Activated naive CD4-positive, alpha-beta T cell treated with anti-CD3 and anti-CD28 coated beads, Interleukin-2, amount 50 U/mL, for 24 hours (primary cell): Measurements from ENCODE around the gene TRAK2.
"Not testable (repeated sequence)": the region's sequence is repeated elsewhere in the genome, so short reads cannot be mapped to it uniquely, and the experiment has no call there.

ENCODE experiments used
- H3K27ac Mint-ChIP-seq: one replicate; pipeline ENCODE4 v1.8.0; 2021; ENCODE audit warnings: mild to moderate bottlenecking, mixed read lengths
- H3K27me3 Mint-ChIP-seq: one replicate; pipeline ENCODE4 v1.8.0; 2021; ENCODE audit warnings: mixed read lengths
- H3K36me3 Mint-ChIP-seq: one replicate; pipeline ENCODE4 v1.8.0; 2021; ENCODE audit warnings: mixed read lengths
- H3K4me1 Mint-ChIP-seq: one replicate; pipeline ENCODE4 v1.8.0; 2021; ENCODE audit warnings: mixed read lengths
- H3K4me3 Mint-ChIP-seq: one replicate; pipeline ENCODE4 v1.8.0; 2021; ENCODE audit warnings: mild to moderate bottlenecking, mixed read lengths
- H3K9me3 Mint-ChIP-seq: one replicate; pipeline ENCODE4 v1.8.0; 2021; ENCODE audit warnings: mixed read lengths

The TRAK2 gene, protein sequence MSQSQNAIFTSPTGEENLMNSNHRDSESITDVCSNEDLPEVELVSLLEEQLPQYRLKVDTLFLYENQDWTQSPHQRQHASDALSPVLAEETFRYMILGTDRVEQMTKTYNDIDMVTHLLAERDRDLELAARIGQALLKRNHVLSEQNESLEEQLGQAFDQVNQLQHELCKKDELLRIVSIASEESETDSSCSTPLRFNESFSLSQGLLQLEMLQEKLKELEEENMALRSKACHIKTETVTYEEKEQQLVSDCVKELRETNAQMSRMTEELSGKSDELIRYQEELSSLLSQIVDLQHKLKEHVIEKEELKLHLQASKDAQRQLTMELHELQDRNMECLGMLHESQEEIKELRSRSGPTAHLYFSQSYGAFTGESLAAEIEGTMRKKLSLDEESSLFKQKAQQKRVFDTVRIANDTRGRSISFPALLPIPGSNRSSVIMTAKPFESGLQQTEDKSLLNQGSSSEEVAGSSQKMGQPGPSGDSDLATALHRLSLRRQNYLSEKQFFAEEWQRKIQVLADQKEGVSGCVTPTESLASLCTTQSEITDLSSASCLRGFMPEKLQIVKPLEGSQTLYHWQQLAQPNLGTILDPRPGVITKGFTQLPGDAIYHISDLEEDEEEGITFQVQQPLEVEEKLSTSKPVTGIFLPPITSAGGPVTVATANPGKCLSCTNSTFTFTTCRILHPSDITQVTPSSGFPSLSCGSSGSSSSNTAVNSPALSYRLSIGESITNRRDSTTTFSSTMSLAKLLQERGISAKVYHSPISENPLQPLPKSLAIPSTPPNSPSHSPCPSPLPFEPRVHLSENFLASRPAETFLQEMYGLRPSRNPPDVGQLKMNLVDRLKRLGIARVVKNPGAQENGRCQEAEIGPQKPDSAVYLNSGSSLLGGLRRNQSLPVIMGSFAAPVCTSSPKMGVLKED

DNA sequence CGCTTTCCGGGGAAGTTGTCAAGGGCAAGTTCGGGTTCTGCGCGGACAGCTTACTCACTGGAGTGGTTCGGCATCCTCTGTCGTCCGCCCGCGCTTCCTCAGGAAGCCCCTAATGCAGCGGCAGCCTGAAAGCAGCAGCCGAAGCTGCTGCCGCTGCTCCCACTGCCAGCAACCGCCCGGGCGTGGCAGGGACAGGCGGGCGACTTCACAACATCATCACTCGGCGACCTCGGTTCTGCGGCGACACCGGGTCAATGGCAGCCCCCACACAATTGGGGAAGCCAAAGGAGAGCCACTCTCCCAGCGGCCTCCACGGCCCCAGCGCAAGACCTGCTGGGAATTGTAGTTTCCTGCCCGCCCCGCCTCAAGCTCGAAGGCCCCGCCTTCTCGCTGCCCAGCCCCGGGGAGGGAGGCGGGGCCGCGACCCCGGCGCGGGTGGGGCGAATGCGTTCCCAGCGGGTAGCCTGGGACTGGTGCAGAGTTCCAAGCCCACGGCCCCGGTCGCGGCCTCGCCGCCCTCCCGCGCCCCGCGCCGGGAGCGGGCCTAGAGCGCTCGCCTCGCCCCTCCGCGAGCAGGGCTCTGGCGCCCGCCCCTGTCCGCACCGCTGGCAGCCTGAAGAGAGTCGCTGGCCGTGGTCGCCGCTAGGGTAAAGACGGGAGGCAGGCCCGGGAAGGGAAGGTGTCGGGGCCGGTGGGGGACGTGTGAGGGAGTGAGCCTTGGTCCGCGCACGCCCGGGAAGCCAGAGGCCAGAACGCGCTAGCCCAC lies at the start of gene TRAK2, which contains the start of gene STRADB:
TSS of gene TRAK2 (minus strand) at position 167 of the 766 bp plus-strand sequence. CDS start 30,951 bp downstream, outside the sequence.
TSS of gene STRADB (plus strand) at position 449 of the 766 bp plus-strand sequence. CDS start 3,101 bp downstream, outside the sequence.
- Mint-ChIP-seq H3K27me3 (no peaks in the 10 kb centered on the region), H3K9me3 (peaks cover 5% of the 10 kb centered on the region), H3K4me1 (peaks cover 66% of the 10 kb centered on the region), H3K4me3 (peak within 1 kb of the TSS; percentile 94), H3K27ac (peak within 1 kb of the TSS; percentile 93), H3K36me3 (peaks cover 5% of the 10 kb centered on the region)

DNA sequence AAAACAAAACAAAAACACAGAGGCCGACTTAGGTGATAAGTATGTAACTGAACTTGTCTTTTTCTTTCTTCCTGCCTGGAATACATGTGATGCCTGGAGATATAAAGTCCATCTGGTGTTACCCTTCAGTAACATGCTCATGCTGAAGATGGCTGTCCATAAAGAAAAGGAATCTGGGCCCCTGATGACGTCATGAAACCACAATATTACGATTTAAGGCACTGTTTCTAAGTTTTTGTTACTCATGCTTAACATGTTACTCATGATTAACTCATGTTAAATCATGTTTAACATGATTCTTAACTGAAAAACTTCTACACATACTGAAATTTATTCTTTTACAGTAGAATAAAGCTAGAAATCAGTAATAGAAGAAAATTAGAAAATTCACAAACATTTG lies 49.3 kb upstream of the TRAK2 start:
- Mint-ChIP-seq H3K9me3 (peaks cover 6% of the 10 kb centered on the region), H3K4me3 (no peak overlapping the region), H3K36me3 (peaks cover 23% of the 10 kb centered on the region), H3K27ac (no peak overlapping the region), H3K27me3 (no peaks in the 10 kb centered on the region), H3K4me1 (no peaks in the 10 kb centered on the region)

DNA sequence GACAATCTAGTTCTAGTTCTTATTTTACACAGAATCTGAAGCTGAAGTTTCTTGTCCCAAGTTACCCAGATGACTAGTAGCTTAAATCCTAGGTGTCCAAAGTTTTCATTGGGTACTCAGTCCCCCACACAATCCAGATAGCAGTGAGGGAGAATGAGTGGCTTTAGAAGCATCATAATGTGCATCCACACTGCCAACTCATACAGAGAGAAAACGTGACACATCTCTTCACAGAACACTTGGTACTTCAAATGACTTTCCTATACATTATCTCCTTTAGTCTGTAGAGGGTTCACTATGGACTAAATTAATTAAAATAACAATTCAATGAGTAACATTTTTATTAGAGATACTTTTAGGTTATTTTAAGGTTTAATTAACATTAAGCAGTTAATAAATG lies 45.5 kb upstream of the TRAK2 start:
- H3K27ac Mint-ChIP-seq = no peak overlapping the region
- H3K4me1 Mint-ChIP-seq = no peaks in the 10 kb centered on the region
- peaks cover 2% of the 10 kb centered on the region for H3K27me3 Mint-ChIP-seq
- peaks cover 9% of the 10 kb centered on the region for H3K36me3 Mint-ChIP-seq
- no peak overlapping the region for H3K4me3 Mint-ChIP-seq
- no peaks in the 10 kb centered on the region for H3K9me3 Mint-ChIP-seq

DNA sequence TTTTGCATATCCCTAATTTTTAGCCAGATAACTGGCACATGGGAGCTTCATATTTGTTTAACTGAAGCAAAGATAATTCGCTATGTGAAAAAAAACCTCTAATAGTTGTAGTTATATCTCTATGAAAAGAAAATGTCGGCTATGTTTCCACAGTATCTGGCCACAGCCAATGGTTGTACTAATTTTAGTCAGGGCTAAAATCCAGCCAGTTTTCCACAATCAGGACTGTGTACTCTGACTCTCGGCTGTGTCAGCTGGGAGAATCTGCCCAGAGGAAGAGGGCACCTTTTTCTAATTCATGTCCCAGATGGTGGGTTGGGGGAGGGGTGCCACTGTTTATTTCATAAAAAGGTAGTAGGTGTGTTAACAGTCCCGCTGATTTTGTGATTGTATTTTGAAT lies 39.0 kb upstream of the TRAK2 start:
- Mint-ChIP-seq H3K4me3 (no peak overlapping the region), H3K9me3 (peaks cover under 1% of the 10 kb centered on the region)

DNA sequence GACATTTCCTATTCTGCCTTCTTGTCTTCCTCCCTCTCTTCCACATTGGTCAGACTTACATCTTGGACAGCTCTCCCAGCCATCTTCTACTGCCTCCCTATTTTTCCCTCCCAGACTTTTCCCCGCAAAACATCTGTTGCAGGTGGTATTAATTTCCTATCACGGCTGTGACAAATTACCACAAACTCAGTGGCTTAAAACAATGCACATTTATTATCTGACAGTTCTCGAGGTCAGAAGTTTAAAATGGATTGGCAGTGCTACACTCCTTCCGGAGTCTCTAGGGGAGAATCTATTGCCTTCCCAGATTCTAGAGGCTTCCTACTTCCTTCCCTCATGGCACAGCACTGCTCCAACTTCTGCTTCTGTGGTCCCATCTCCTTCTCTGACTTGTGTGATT lies 33.5 kb upstream of the TRAK2 start:
- Mint-ChIP-seq H3K27ac (no peak overlapping the region), H3K9me3 (peaks cover 6% of the 10 kb centered on the region), H3K36me3 (peaks cover 9% of the 10 kb centered on the region), H3K4me1 (no peaks in the 10 kb centered on the region), H3K4me3 (no peak overlapping the region), H3K27me3 (no peaks in the 10 kb centered on the region)

More for the DNA sequence above, 39.0 kb upstream of the TRAK2 start:
- Mint-ChIP-seq H3K27ac (no peak overlapping the region), H3K36me3 (no peaks in the 10 kb centered on the region), H3K4me1 (no peaks in the 10 kb centered on the region), H3K27me3 (peaks cover 4% of the 10 kb centered on the region)

DNA sequence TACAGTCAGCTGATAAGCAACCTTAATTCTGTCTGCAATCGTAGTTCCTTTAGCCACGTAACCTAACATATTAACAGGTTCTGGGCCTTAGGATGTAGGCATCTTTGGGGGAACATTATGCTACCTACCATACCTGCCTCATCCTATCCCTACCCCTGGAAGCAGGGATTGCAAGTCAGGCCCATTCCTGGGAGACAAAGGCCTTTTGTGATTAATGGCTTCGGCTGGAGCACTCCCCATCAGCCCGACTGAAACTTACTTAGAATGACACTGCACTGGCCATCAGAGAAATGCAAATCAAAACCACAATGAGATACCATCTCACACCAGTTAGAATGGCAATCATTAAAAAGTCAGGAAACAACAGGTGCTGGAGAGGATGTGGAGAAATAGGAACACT lies 32.5 kb upstream of the TRAK2 start:
- not testable (repeated sequence) for H3K27me3 Mint-ChIP-seq, H3K27ac Mint-ChIP-seq, H3K4me3 Mint-ChIP-seq

DNA sequence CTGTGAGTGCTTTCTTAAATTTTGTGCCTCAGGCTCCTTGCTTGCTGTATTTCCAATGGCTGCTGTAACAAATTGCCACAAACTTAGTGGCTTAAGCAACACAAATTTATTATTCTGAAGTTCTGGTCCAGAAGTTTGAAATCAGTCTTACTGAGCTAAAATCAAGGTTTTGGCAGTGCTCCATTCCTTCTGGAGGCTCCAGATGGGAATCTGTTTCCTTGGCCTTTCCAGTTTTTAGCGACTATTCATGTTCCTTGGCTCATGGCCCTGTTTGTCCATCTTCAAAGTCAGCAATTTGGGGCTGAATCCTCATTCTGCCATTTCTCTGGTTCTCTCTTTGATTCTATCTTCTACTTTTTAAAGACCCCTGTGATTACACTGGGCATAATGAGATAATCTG lies 32.1 kb upstream of the TRAK2 start:
- H3K4me1 Mint-ChIP-seq = no peaks in the 10 kb centered on the region
- H3K9me3 Mint-ChIP-seq = peaks cover 6% of the 10 kb centered on the region
- H3K27me3 Mint-ChIP-seq = no peaks in the 10 kb centered on the region
- H3K4me3 Mint-ChIP-seq = no peak overlapping the region
- peaks cover 11% of the 10 kb centered on the region for H3K36me3 Mint-ChIP-seq
- no peak overlapping the region for H3K27ac Mint-ChIP-seq

More for the DNA sequence above, 32.5 kb upstream of the TRAK2 start:
- not testable (repeated sequence) for H3K36me3 Mint-ChIP-seq, H3K4me1 Mint-ChIP-seq, H3K9me3 Mint-ChIP-seq

DNA sequence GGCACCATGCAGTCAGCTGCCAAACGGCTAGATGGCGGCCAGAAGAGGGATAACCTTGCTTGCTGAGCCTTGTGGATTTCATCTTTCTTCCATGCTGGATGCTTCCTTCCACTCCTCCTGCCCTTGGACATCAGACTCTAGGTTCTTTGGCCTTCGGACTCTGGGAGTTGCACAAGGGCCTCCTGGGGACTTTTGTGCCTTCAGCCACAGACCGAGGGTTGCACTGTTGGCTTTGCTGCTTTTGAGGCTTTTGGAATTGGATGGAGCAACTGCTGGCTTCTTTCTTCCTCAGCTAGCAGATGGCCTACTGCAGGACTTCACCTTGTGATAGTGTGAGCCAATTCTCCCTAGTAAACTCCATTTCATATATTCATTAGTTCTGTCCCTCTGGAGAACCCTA lies 31.3 kb upstream of the TRAK2 start:
- Mint-ChIP-seq H3K4me1 (no peaks in the 10 kb centered on the region), H3K9me3 (peaks cover 6% of the 10 kb centered on the region), H3K4me3 (no peak overlapping the region), H3K27me3 (no peaks in the 10 kb centered on the region), H3K36me3 (peaks cover 12% of the 10 kb centered on the region), H3K27ac (no peak overlapping the region)

DNA sequence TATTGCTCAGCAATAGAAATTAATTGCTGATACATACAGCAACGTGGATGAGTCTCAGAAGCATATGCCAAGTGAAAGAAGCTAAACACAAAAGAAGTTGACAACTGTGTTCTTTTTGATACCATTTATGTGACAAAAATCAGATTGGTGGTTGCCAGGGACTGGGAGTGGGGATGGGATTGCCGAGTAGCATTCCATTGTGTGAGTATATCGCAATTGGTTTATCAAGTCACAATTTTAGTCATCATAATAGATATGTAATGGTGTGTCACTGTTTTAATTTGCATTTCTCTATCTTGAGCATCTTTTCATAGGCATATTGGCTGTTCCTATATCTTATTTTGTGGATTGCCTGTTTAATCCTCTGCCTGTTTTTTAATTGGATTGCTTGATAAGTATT lies 21.2 kb upstream of the TRAK2 start:
- Mint-ChIP-seq H3K27ac (no peak overlapping the region), H3K9me3 (no peaks in the 10 kb centered on the region), H3K4me1 (peaks cover 10% of the 10 kb centered on the region), H3K27me3 (no peaks in the 10 kb centered on the region), H3K4me3 (no peak overlapping the region), H3K36me3 (peaks cover 42% of the 10 kb centered on the region)

DNA sequence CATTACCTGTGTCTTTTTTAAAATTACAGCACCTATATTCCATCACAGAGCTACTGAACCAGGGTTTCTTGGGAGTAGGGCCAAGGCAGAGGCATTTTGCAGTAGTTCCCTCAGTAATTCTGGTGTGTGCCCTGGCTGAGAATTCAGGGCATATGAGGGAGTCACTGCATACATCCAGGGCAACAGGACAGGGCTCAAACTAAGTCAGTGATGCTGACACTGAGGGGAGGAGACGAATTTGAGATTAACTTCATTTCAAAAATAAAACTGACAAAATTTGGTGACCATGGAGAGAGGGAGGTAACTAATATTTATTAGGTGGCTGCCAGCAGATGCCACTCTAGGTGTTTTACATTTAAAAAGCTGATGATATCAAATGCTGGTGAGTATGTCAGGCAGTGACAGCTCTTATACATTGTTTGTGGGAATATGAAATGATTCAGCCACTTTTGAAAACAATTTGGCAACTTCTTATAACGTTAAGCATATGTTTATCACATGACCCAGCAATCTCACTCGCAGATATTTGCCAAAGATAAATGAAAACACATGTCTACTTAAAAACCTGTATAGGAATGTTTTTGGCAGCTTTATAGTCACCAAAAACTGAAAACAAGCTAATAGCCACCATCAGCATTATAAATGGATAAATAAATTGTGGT lies 20.6 kb upstream of the TRAK2 start:
- Mint-ChIP-seq H3K4me1 (peaks cover 10% of the 10 kb centered on the region), H3K27ac (no peak overlapping the region), H3K4me3 (no peak overlapping the region), H3K36me3 (peaks cover 41% of the 10 kb centered on the region), H3K9me3 (no peaks in the 10 kb centered on the region), H3K27me3 (no peaks in the 10 kb centered on the region)

DNA sequence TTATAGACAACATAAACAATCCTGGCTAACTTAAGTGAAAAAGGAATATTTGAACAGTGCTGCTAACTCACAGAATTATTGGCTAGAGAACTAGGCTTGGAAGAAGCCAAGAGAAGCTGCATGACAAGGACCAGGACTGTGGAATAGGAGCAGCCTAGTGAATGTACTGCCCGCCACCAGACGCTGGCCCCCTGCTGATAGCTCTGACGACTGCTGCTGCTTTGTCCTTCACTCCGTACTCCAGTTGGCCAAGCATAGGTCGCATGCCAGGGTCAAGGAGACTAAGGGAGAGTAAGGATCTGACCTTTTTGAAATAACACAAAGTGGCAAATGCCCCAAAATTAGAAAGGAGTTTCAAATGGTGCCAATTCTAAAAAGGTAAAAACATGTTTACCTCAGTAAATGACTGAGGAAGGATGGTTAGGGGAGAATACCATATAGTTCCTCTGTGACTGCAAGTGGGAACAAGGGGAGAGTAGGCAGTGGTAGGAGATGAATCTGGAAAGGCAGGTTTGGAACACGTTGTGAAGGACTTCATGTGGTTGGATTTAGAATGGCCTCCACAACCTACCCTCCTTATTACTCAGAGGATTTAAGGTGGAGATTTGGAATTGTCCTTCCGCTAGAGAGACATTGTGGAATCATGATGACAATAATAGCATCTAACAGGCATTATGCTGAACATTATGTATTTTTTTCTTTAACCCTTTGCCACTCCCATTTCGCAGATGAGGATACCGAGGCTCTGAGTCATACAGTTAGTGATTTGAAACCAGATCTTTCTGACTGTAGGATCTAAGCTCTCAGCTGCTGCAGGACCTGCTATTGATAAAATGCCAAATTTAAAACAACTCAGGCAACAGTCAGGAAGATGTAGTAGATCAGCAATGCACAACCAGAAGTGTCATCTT lies 19.8 kb upstream of the TRAK2 start:
- H3K4me3 Mint-ChIP-seq = no peak overlapping the region
- H3K27ac Mint-ChIP-seq = peak overlapping the region; percentile 13
- H3K36me3 Mint-ChIP-seq = peaks cover 41% of the 10 kb centered on the region
- no peaks in the 10 kb centered on the region for H3K27me3 Mint-ChIP-seq
- no peaks in the 10 kb centered on the region for H3K9me3 Mint-ChIP-seq
- H3K4me1 Mint-ChIP-seq = peaks cover 10% of the 10 kb centered on the region

DNA sequence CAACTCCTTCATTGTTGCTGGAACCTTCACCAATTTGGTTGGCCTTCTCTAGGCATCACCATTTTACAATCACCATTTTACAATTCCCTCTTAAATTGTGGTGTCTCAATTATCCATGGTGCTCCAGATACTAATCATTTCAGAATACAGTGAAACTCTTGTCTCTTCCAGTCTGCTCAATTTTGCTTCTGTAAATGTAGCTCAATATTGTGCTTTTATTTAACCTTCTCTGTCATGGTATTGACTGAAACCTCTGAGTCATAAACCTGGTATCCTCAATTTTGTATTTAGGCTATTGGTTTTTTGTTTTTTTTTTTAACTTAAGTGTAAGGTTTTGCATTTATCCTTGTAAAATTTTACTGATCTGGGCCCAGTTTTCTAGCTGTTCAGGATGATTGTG lies 16.4 kb upstream of the TRAK2 start:
- Mint-ChIP-seq H3K9me3 (no peaks in the 10 kb centered on the region), H3K27ac (no peak overlapping the region), H3K4me3 (no peak overlapping the region), H3K4me1 (peaks cover 18% of the 10 kb centered on the region), H3K36me3 (peaks cover 40% of the 10 kb centered on the region), H3K27me3 (no peaks in the 10 kb centered on the region)

DNA sequence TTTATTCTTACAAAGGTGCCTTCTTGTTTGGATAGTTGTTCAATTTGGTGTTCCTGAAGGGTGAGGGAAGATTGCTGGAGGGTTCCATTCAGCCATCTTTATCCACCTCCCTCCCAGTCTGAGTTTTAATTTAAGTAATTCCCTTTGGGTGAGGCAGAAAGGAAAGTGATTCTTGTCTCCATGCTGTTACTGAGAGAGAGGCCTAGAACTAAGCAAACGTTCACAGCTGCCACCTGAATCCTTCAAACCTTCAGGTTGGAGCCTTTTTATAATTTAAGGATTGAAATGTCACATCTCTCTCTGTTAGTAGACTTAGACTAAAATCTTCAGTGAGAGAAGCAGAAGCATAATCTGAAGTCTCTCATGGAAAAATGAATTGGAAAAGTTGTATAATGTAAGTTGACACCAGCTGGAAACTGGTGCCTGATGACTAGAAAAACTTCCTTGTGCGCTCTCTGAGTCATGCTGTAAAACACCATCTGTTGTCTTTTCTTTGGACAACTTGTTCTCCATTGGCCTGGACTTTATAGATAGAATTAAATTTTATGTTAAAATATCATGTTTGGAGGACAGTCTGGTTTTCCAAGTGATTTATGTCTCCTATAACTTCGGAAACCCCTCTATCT lies 14.9 kb upstream of the TRAK2 start:
- no peaks in the 10 kb centered on the region for H3K9me3 Mint-ChIP-seq
- no peak overlapping the region for H3K27ac Mint-ChIP-seq
- no peak overlapping the region for H3K4me3 Mint-ChIP-seq
- H3K4me1 Mint-ChIP-seq = peaks cover 25% of the 10 kb centered on the region
- no peaks in the 10 kb centered on the region for H3K27me3 Mint-ChIP-seq
- peaks cover 48% of the 10 kb centered on the region for H3K36me3 Mint-ChIP-seq

DNA sequence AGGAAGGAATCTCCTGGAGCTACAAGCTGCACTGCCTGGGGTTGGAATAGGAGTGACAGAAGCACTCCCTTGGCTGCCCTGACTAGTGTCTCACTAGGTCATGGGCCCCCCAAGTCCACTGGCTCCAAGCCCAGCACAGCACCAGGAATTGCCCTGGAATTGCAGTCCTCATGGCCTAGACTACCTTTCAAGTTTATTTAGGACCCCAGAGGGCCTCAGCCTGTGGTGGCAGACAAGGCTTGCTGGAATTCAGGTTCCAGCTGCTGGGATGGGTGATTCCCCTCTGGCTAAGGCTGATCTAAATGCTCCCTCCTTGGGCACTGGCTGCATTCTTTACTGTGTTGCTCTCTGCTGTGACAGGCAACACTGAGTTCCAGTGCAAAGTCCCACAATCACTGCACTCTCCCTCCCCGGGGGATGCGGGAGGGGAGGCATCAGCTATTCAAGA lies 14.3 kb upstream of the TRAK2 start:
- H3K36me3 Mint-ChIP-seq = peaks cover 48% of the 10 kb centered on the region
- H3K27ac Mint-ChIP-seq = no peak overlapping the region
- no peak overlapping the region for H3K4me3 Mint-ChIP-seq
- H3K9me3 Mint-ChIP-seq = no peaks in the 10 kb centered on the region
- H3K4me1 Mint-ChIP-seq = peaks cover 25% of the 10 kb centered on the region
- no peaks in the 10 kb centered on the region for H3K27me3 Mint-ChIP-seq
